ENCODE measurements around the gene CBLN3. TPM values are rescaled to one million over a fixed set of nuclear protein-coding genes. Genes with fewer than 3 reads are reported as not detected.
"Not testable (repeated sequence)": the region's sequence is repeated elsewhere in the genome, so short reads cannot be mapped to it uniquely, and the experiment has no call there.

Gene CBLN3
- 56.0 and 61.1 TPM in 2 replicates for total RNA-seq

DNA sequence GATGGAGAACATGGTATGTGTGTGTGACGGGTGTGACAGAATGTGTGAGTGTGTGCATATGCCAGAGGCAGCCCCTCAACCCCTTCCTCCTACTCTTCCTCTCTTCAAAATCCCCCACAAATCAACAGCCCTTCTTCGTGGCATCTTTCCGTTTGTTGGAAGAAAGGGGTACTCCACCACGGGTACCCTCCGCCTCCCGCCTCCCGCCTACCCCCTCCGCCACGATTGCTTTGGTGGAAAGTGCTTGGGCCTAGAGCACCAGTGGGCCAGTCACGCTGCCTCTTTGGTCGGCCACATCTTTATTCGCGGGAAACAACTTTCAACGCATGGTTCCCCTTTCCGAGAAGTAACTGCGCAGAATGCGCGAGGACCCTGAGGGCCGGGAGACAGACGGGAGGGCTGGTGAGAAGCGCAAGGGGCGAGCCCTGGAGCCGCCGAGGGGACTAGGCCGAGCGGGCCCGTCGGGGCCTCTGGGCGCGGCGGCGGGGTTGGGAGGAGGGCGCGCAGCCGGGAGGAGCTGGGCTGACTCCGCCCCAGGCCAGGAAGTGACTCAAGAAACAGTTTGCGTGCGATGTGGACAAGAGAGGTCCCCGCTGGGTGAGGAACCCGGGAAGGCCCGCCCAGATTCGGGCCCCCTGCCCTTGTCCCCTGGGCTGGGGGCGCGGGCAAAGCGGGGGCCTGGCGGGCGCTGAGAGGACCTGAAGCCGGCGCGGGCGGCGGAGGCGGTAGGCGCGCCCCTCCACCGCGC is at the start of gene CBLN3, which contains the start of gene KHNYN:
Gene CBLN3 (minus strand): TSS at position 274 of the 748 bp plus-strand sequence. CDS start 614 bp downstream, outside the sequence.
Gene KHNYN (plus strand): TSS at position 560 of the 748 bp plus-strand sequence. CDS start 777 bp downstream, outside the sequence.
- Mint-ChIP-seq H3K27ac (peak within 1 kb of the TSS; percentile 97), H3K36me3 (ENCODE audit: low read depth) (peaks cover 35% of the 10 kb centered on the region), H3K4me1 (peaks cover 32% of the 10 kb centered on the region), H3K9me3 (no peaks in the 10 kb centered on the region), H3K4me3 (peak within 1 kb of the TSS; percentile 93), H3K27me3 (no peaks in the 10 kb centered on the region)
- DNase-seq (peak; percentile 83), ATAC-seq (ENCODE audit: low read depth) (peak; percentile 77)
- intact Hi-C loops (cut with micrococcal nuclease): loop anchor here (2.0 to 5.0 kb wide), 5 partner anchors 32 to 1127 kb away; partner anchors contain the start of genes DCAF11, NRL, NYNRIN and PPP1R3E
- POLR2A ChIA-PET: interaction anchor here (0.6 to 5.6 kb wide), 32 partner anchors 10 to 1127 kb away, joined by 3 to 257 read pairs (median 8); partner anchors contain the start of genes ADCY4, CHMP4A, CIDEB and DHRS1
- CTCF ChIA-PET: interaction anchor here (0.6 to 9.3 kb wide), 6 partner anchors 64 to 187 kb away, joined by 3 to 353 read pairs (median 15); partner anchors contain the start of genes ADCY4, CIDEB and TINF2
- TF ChIP-seq, protein P1, sequence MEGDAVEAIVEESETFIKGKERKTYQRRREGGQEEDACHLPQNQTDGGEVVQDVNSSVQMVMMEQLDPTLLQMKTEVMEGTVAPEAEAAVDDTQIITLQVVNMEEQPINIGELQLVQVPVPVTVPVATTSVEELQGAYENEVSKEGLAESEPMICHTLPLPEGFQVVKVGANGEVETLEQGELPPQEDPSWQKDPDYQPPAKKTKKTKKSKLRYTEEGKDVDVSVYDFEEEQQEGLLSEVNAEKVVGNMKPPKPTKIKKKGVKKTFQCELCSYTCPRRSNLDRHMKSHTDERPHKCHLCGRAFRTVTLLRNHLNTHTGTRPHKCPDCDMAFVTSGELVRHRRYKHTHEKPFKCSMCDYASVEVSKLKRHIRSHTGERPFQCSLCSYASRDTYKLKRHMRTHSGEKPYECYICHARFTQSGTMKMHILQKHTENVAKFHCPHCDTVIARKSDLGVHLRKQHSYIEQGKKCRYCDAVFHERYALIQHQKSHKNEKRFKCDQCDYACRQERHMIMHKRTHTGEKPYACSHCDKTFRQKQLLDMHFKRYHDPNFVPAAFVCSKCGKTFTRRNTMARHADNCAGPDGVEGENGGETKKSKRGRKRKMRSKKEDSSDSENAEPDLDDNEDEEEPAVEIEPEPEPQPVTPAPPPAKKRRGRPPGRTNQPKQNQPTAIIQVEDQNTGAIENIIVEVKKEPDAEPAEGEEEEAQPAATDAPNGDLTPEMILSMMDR (IDR thresholded peaks at IDR 0.05): no peak

DNA sequence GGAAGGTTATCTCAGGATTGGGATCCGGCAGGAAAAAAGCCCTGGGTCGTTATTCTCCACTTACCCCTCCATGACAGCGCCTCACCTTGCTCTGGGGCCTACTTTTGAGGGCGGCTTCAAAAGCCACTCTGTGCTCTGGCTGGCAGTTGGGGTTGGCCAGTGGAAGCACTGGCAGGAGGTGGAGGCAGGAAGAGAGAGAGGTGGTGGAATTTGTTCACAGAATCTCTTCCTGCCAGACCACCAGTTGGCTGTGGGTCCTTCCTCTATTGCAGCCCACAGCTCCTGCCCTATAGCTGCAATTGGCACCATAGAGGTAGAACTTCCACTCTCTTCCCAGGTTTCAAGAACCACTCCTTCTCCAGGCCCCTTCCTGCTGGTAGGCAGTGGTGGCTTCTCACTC is 45.8 kb upstream of the CBLN3 start:
- Mint-ChIP-seq H3K27ac (no peak overlapping the region), H3K4me3 (no peak overlapping the region), H3K27me3 (no peaks in the 10 kb centered on the region), H3K9me3 (no peaks in the 10 kb centered on the region), H3K4me1 (no peaks in the 10 kb centered on the region), H3K36me3 (ENCODE audit: low read depth) (no peaks in the 10 kb centered on the region)
- ChIA-PET POLR2A (no interaction called here), CTCF (no interaction called here)
- intact Hi-C loops (cut with micrococcal nuclease): no loop called here
- TF ChIP-seq, protein P1 (IDR thresholded peaks at IDR 0.05): no peak
- DNase-seq (no peak), ATAC-seq (ENCODE audit: low read depth) (no peak)

DNA sequence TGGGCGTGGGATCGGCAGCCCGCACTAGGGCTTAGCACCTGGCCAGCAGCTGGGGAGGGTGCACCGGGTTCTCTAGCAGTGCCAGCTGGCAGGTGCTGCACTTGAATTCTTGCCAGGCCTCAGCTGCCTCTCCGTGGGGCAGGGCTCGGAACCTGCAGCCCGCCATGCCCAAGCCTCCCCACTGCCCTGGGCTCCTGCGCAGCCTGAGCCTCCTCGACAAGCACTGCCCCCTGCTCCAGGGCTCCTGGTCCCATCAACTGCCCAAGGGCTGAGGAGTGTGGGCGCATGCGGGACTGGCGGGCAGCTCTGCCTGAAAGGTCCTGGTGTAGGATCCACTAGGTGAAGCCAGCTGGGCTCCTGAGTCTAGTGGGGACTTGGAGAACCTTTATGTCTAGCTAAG is 43.7 kb upstream of the CBLN3 start:
- Mint-ChIP-seq H3K36me3 (ENCODE audit: low read depth) (no peaks in the 10 kb centered on the region), H3K4me3 (no peak overlapping the region), H3K4me1 (no peaks in the 10 kb centered on the region), H3K27ac (no peak overlapping the region), H3K9me3 (no peaks in the 10 kb centered on the region), H3K27me3 (no peaks in the 10 kb centered on the region)
- ChIA-PET CTCF (no interaction called here), POLR2A (no interaction called here)
- no peak for DNase-seq
- no peak for ATAC-seq (ENCODE audit: low read depth)
- intact Hi-C loops (cut with micrococcal nuclease): no loop called here
- TF ChIP-seq, protein P1 (IDR thresholded peaks at IDR 0.05): no peak

DNA sequence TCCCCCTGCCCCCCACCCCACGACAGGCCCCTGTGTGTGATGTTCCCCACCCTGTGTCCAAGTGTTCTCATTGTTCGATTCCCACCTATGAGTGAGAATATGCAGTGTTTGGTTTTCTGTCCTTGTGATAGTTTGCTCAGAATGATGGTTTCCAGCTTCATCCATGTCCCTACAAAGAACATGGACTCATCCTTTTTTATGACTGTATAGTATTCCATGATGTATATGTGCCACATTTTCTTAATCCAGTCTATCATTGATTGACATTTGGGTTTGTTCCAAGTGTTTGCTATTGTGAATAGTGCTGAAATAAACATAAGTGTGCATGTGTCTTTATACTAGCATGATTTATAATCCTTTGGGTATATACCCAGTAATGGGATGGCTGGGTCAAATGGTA is 41.0 kb upstream of the CBLN3 start:
- CTCF ChIA-PET; POLR2A ChIA-PET; ATAC-seq (ENCODE audit: low read depth): not testable (repeated sequence)

DNA sequence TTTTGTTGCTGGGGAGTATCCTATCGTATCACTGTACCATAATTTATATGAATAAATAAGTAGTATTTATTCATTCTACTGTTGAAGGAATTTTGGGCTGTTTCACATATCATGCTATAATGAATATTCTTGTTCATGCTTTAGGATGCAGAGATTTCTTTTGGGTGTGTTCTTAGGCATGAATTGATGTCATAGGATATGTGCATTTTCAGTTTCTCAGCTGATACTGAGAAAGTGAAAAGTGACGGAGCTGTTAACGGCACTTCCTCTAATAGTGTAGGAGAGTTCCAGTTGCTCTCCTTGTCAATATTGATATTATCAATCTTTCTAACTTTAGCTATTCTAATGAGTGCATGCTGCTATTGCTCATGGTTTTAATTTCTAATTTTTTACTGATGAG is 36.3 kb upstream of the CBLN3 start:
- TF ChIP-seq, protein P1 (IDR thresholded peaks at IDR 0.05): no peak
- H3K27ac Mint-ChIP-seq: no peak overlapping the region
- POLR2A ChIA-PET: no interaction called here
- H3K36me3 Mint-ChIP-seq (ENCODE audit: low read depth): no peaks in the 10 kb centered on the region
- H3K4me3 Mint-ChIP-seq: no peak overlapping the region
- CTCF ChIA-PET: no interaction called here
- no peak for DNase-seq
- intact Hi-C loops (cut with micrococcal nuclease): no loop called here
- no peak for ATAC-seq (ENCODE audit: low read depth)
- H3K4me1 Mint-ChIP-seq: peaks cover 8% of the 10 kb centered on the region
- no peaks in the 10 kb centered on the region for H3K9me3 Mint-ChIP-seq
- no peaks in the 10 kb centered on the region for H3K27me3 Mint-ChIP-seq

More for the DNA sequence above, 41.0 kb upstream of the CBLN3 start:
- H3K27ac Mint-ChIP-seq; H3K9me3 Mint-ChIP-seq; intact Hi-C loops (cut with micrococcal nuclease); H3K4me1 Mint-ChIP-seq; H3K4me3 Mint-ChIP-seq; DNase-seq; H3K36me3 Mint-ChIP-seq (ENCODE audit: low read depth); H3K27me3 Mint-ChIP-seq: not testable (repeated sequence)
